IMR-90 (cell line): Measurements from ENCODE around the gene DGKD. TPM values are rescaled to one million over a fixed set of nuclear protein-coding genes. Genes with fewer than 3 reads are reported as not detected.
A peak's percentile ranks its signal among the peaks of the same experiment; 100 is the strongest.

Experiments used
- ATAC-seq: fragments of 200-7000 bp; cut with Tn5 transposase; 2 replicates; pipeline ENCODE4 v1.9.1; 2020; ENCODE audit warnings: low read depth, mild to moderate bottlenecking, moderate library complexity
- BruUV-seq: library from RNA; stranded (reverse); fragments of 400-500 nt; replicated peaks from 2 replicates; lab custom pipeline; 2021; lab: Mats Ljungman, UMichigan
- CTCF ChIA-PET: fragments of 300-600 bp; formaldehyde crosslinking; extraction: SDS; loops from one replicate; lab custom pipeline; 2021; ENCODE audit warnings: antibody characterized with exemption; lab: Yijun Ruan, JAX
- POLR2A ChIA-PET: fragments of 300-600 bp; sonication (Branson Sonifier 250); formaldehyde crosslinking; loops from one replicate; lab custom pipeline; 2022; ENCODE audit warnings: antibody characterized with exemption; ENCODE audit not compliant: unreplicated experiment; lab: Charles Lee
- DNase-seq: peaks from one replicate; pipeline ENCODE4 v3.0.0; 2013
- H2AFZ ChIP-seq: replicated peaks from 2 replicates; pipeline ENCODE3; 2013; ENCODE audit warnings: low read length, mild to moderate bottlenecking; ENCODE audit not compliant: poor library complexity
- H2AK5ac ChIP-seq: 2 replicates; pipeline ENCODE4 v1.6.1; 2013; ENCODE audit warnings: low read depth, low read length, inconsistent platforms
- H2AK9ac ChIP-seq: replicated peaks from 2 replicates; pipeline ENCODE3; 2013; ENCODE audit warnings: mild to moderate bottlenecking, low read depth, low read length, moderate library complexity; ENCODE audit not compliant: poor library complexity
- H2BK120ac ChIP-seq: 2 replicates; pipeline ENCODE4 v1.6.1; 2013; ENCODE audit warnings: low read depth, low read length, inconsistent platforms
- H2BK15ac ChIP-seq: 3 replicates; pipeline ENCODE4 v1.6.1; 2013; ENCODE audit warnings: low read depth, low read length, inconsistent platforms
- H2BK20ac ChIP-seq: 2 replicates; pipeline ENCODE4 v1.6.1; 2013; ENCODE audit warnings: low read depth, mild to moderate bottlenecking, inconsistent platforms, low read length, moderate library complexity
- H2BK5ac ChIP-seq: 2 replicates; pipeline ENCODE4 v1.6.1; 2013; ENCODE audit warnings: mild to moderate bottlenecking, low read depth, low read length, inconsistent platforms; ENCODE audit not compliant: poor library complexity, severe bottlenecking
- H3K14ac ChIP-seq: replicated peaks from 2 replicates; pipeline ENCODE4 v1.6.1; 2013; ENCODE audit warnings: low read depth, low read length, inconsistent platforms
- H3K18ac ChIP-seq: 2 replicates; pipeline ENCODE4 v1.6.1; 2013; ENCODE audit warnings: low read depth, low read length, control low read depth
- H3K23ac ChIP-seq: 2 replicates; pipeline ENCODE4 v1.6.1; 2013; ENCODE audit warnings: low read depth, low read length, inconsistent platforms
- H3K27ac ChIP-seq: 2 replicates; pipeline ENCODE4 v1.5.1; 2013; ENCODE audit warnings: mild to moderate bottlenecking, control low read depth, low read length; ENCODE audit not compliant: insufficient read depth
- H3K27me3 ChIP-seq: 2 replicates; pipeline ENCODE4 v1.6.1; 2013; ENCODE audit warnings: low read length; ENCODE audit not compliant: control insufficient read depth, insufficient read depth
- H3K36me3 ChIP-seq: 2 replicates; pipeline ENCODE4 v1.6.1; 2013; ENCODE audit warnings: low read length, mixed read lengths; ENCODE audit not compliant: control insufficient read depth, insufficient read depth
- H3K4ac ChIP-seq: 2 replicates; pipeline ENCODE4 v1.6.1; 2013; ENCODE audit warnings: low read depth, low read length, inconsistent platforms
- H3K4me1 ChIP-seq: 2 replicates; pipeline ENCODE4 v1.6.1; 2013; ENCODE audit warnings: low read length, mixed read lengths; ENCODE audit not compliant: control insufficient read depth, insufficient read depth
- H3K4me2 ChIP-seq: 2 replicates; pipeline ENCODE4 v1.6.1; 2013; ENCODE audit warnings: low read depth, mild to moderate bottlenecking, control low read depth, low read length, moderate library complexity
- H3K4me3 ChIP-seq: 2 replicates; pipeline ENCODE4 v1.5.1; 2013; ENCODE audit warnings: low read depth, mild to moderate bottlenecking, control low read depth, low read length, moderate library complexity; ENCODE audit not compliant: insufficient read depth
- H3K56ac ChIP-seq: 2 replicates; pipeline ENCODE4 v1.6.1; 2013; ENCODE audit warnings: low read length, inconsistent platforms; ENCODE audit not compliant: insufficient read depth; ENCODE audit errors: extremely low read depth
- H3K79me1 ChIP-seq, 2 experiments: 2 replicates each; pipeline ENCODE4 v1.6.1; 2013; ENCODE audit warnings: low read length in 2 of 2, inconsistent platforms in 1 of 2, low read depth in 1 of 2
- H3K9ac ChIP-seq: 2 replicates; pipeline ENCODE4 v1.6.1; 2013; ENCODE audit warnings: low read depth, low read length, control low read depth
- H3K9me1 ChIP-seq: 2 replicates; pipeline ENCODE4 v1.6.1; 2013; ENCODE audit warnings: low read length, inconsistent platforms; ENCODE audit not compliant: insufficient read depth
- H3K9me3 ChIP-seq: 2 replicates; pipeline ENCODE4 v1.6.1; 2013; ENCODE audit warnings: low read length; ENCODE audit not compliant: control insufficient read depth, insufficient read depth
- H4K20me1 ChIP-seq: 2 replicates; pipeline ENCODE4 v1.6.1; 2013; ENCODE audit warnings: low read length, inconsistent platforms; ENCODE audit not compliant: insufficient read depth
- H4K5ac ChIP-seq: 2 replicates; pipeline ENCODE4 v1.6.1; 2013; ENCODE audit warnings: mild to moderate bottlenecking, low read depth, low read length, control low read depth
- H4K8ac ChIP-seq, 2 experiments: 2 replicates each; pipeline ENCODE4 v1.6.1; 2013; ENCODE audit warnings: low read depth in 2 of 2, low read length in 2 of 2, control low read depth in 1 of 2, inconsistent platforms in 1 of 2
- H4K91ac ChIP-seq: 2 replicates; pipeline ENCODE4 v1.6.1; 2013; ENCODE audit warnings: low read depth, low read length, inconsistent platforms; ENCODE audit not compliant: insufficient read depth
- BHLHE40 ChIP-seq: fragments of 150-350 bp; IDR thresholded peaks from 2 replicates; pipeline ENCODE4 v1.6.1; 2016; ENCODE audit warnings: mild to moderate bottlenecking, low read depth, low read length
- CEBPB ChIP-seq: IDR thresholded peaks from 2 replicates; pipeline ENCODE4 v1.6.1; 2012; ENCODE audit warnings: low read depth, low read length, improper control_type of control experiment
- CHD1 ChIP-seq: IDR thresholded peaks from 2 replicates; pipeline ENCODE4 v1.6.1; 2012; ENCODE audit warnings: low read depth, low read length, improper control_type of control experiment
- CTCF ChIP-seq: conservative IDR thresholded peaks from 2 replicates; pipeline ENCODE4 v1.5.1; 2012; ENCODE audit warnings: mild to moderate bottlenecking, low read depth, low read length, improper control_type of control experiment
- MAFK ChIP-seq: IDR thresholded peaks from 2 replicates; pipeline ENCODE4 v1.6.1; 2012; ENCODE audit warnings: low read depth, low read length, improper control_type of control experiment
- MXI1 ChIP-seq: IDR thresholded peaks from 2 replicates; pipeline ENCODE4 v1.6.1; 2012; ENCODE audit warnings: low read depth, mild to moderate bottlenecking, low read length, moderate library complexity, borderline replicate concordance
- NFE2L2 ChIP-seq: fragments of 150-350 bp; IDR thresholded peaks from 2 replicates; pipeline ENCODE4 v1.6.1; 2016; ENCODE audit warnings: low read depth, mild to moderate bottlenecking, low read length
- POLR2A ChIP-seq: IDR thresholded peaks from 2 replicates; pipeline ENCODE4 v1.6.1; 2012; ENCODE audit warnings: mild to moderate bottlenecking, low read depth, low read length
- RAD21 ChIP-seq: IDR thresholded peaks from 2 replicates; pipeline ENCODE4 v1.6.1; 2012; ENCODE audit warnings: low read length, improper control_type of control experiment
- SMC3 ChIP-seq: fragments of 150-350 bp; IDR thresholded peaks from 2 replicates; pipeline ENCODE4 v1.6.1; 2016; ENCODE audit warnings: low read depth, mild to moderate bottlenecking, antibody characterized with exemption, low read length, moderate library complexity
- USF2 ChIP-seq: fragments of 150-350 bp; IDR thresholded peaks from 2 replicates; pipeline ENCODE4 v1.6.1; 2017; ENCODE audit warnings: mild to moderate bottlenecking, antibody characterized with exemption, low read length, low read depth
- WGBS, 2 experiments: methylation state at CpG; one replicate each; pipeline versions ENCODE4 v1.1.5 to v1.1.7; 2013; ENCODE audit warnings: missing lambda C conversion rate in 2 of 2; ENCODE audit not compliant: insufficient read length in 1 of 2; ENCODE audit errors: extremely low coverage in 2 of 2; 5-methylcytosine and 5-hydroxymethylcytosine counted together
- dilution Hi-C: fragments of 300-500 bp; cut with HindIII; formaldehyde crosslinking; loops from one replicate; pipeline ENCODE4 v1.14.3; 2018; ENCODE audit warnings: low sequenced_read_pairs; ENCODE audit not compliant: unreplicated experiment
- in situ Hi-C: fragments of 300-500 bp; cut with MboI; formaldehyde crosslinking; loops from 3 replicates; pipeline ENCODE4 v1.14.3; 2019; ENCODE audit warnings: low sequenced_read_pairs, inconsistent platforms, mixed read lengths
- intact Hi-C: fragments of 100-400 bp; cut with micrococcal nuclease; formaldehyde crosslinking; loops from 2 replicates; pipeline ENCODE4 v1.10.0; 2022
- polyA plus RNA-seq, 3 experiments: library from polyadenylated mRNA; depleted of rRNA; stranded (reverse); fragments of >200 nt; gene quantifications; 2 replicates each; pipeline ENCODE4 v1.2.3, GENCODE V29; 2012; ENCODE audit warnings: low replicate concordance in 1 of 3
- total RNA-seq: library from RNA; depleted of rRNA; stranded (reverse); fragments of >200 nt; gene quantifications from 2 replicates; pipeline ENCODE4 v1.2.3, GENCODE V29; 2012

DGKD gene
- total and polyA plus RNA-seq, 2 of the 4 experiments (the other 2 are of a cell fraction) = 6.5 to 10.1 TPM

GRCh38 chr2:233480490-233481202 lies 126.4 kb downstream of the DGKD start:
- Histone ChIP-seq H3K4me3 (no peak overlapping the region), H2BK120ac (no peak overlapping the region), H3K79me1 (no peaks in the 10 kb centered on the region), H2AK9ac (peak overlapping the region; percentile 35), H4K5ac (no peak overlapping the region), H3K9ac (no peak overlapping the region), H2AFZ (no peak overlapping the region), H2BK5ac (no peak overlapping the region), H3K27me3 (no peaks in the 10 kb centered on the region), H2BK20ac (no peak overlapping the region), H2AK5ac (no peak overlapping the region), H4K91ac (no peak overlapping the region), H3K9me1 (peaks cover 1% of the 10 kb centered on the region; the same call in 1 of the 2 replicates), H3K27ac (no peak overlapping the region), H3K36me3 (peaks cover 47% of the 10 kb centered on the region), H3K18ac (no peak overlapping the region), H3K14ac (no peak overlapping the region), H2BK15ac (no peak overlapping the region), H4K20me1 (no peaks in the 10 kb centered on the region), H3K4me2 (no peak overlapping the region), H3K9me3 (no peaks in the 10 kb centered on the region), H3K4me1 (no peaks in the 10 kb centered on the region), H3K56ac (no peak overlapping the region), H3K23ac (no peak overlapping the region), H4K8ac (no peak overlapping the region), H3K4ac (no peak overlapping the region)
- DNase-seq (no peak), ATAC-seq (no peak)
- CTCF ChIA-PET = no interaction called here
- in situ Hi-C loops (no loop called here), intact Hi-C loops (no loop called here), dilution Hi-C loops (no loop called here)
- POLR2A ChIA-PET = no interaction called here
- no TSS peak for BruUV-seq
- TF ChIP-seq POLR2A = no peak
- no peak for TF ChIP-seq MXI1
- no peak for TF ChIP-seq CEBPB
- TF ChIP-seq CTCF = no peak
- TF ChIP-seq RAD21 = no peak
- TF ChIP-seq CHD1 = no peak
- no peak for TF ChIP-seq USF2
- no peak for TF ChIP-seq BHLHE40
- no peak for TF ChIP-seq SMC3
- TF ChIP-seq NFE2L2 = no peak
- TF ChIP-seq MAFK = no peak
- 72% methylated on average over 7 of the region's 21 CpGs; no CpG with 5 or more reads in 1 of the 2 experiments for WGBS, 2 experiments
